Kidney capillary endothelial cell (primary cell): ENCODE data around the gene FUT7.

Source experiments
- DNase-seq: peaks from one replicate; pipeline ENCODE4 v3.0.0-alpha.2; 2018; ENCODE audit warnings: low spot score

Gene FUT7

DNA sequence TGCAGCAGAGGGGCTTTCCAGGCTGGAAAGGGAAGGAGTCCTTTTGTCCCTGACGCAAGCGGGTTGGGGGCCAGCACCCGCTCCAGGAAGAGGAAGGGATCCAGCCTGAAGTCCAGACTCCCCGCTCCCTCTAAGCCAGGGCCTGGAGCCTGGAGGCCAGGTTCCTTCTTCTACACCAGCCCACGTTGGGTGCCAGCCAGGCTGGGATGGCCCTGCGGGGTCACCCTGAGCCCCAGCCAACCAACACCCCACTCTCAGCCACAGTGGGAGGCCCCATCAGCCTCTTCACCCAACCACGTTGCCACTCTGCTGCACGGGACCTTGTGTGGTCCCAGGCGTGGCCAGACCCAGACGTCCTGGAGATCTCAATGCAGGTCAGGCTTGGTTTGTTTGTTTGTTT lies 970 bp upstream of the FUT7 start:
- DNase-seq, result no peak

DNA sequence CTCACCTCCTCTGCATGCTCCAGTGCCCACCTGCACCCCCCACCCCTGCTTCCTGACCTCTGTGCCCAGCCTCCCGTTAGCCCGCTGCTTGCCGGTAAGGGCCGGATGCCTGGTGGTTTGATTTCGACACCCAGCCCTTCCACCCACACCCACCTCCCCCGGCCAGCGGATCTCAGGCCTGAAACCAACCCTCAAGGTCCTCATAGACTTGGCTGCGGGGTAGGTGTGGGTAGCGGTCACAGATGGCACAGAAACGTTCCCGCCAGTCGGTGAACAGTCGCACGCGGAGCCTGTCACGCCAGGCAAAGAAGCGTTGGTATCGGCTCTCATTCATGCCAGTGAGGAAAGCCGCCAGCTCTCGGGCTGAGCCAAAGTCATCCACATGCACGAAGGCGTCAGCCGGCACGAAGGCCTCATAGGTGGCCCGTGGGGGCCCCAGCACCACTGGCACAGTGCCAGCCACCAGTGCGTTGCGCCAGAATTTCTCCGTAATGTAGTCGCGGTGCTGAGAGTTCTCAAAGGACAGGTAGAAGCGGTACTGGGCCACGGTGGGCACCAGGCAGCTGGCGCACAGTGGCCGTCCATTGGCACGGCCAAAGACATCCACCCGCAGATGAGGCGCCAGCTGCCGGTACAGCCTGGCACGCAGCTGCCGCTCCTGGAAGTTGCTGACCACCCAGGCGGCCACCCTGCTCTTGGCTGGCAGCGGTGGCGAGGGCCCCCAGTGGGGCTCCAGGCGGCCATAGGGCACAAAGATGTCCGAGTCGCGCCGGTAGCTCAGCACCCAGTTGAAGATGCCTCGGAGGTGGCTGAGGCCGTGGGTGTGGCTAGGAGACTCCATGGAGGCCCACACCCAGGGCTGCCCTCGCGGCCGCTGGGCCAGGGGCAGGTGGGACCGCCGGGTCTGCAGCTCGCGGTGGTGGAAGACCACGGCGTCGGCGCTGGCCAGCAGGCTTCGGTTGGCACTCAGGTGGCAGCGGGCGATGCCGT lies 1.1 kb downstream of the FUT7 start:
- no peak for DNase-seq

DNA sequence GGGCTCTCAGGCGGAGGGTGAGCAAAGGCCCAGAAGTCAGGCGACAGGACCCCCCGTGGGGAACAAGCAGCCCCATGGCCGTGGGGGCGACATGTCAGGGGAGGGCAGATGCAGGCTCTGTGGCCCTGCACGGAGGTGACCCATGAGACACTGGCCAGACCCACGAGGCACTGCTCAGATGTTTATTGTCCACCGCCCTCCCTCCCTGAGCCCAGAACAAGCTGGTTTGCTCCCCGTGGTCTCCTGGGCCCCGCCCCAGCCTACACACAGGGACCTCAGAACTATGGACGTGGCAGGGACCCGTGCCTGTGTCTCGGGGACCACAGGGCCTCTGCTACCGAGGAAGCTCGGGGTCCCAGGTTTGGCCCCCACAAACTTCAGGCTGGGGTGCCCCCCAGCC lies 1.9 kb downstream of the FUT7 start:
- DNase-seq, result no peak

DNA sequence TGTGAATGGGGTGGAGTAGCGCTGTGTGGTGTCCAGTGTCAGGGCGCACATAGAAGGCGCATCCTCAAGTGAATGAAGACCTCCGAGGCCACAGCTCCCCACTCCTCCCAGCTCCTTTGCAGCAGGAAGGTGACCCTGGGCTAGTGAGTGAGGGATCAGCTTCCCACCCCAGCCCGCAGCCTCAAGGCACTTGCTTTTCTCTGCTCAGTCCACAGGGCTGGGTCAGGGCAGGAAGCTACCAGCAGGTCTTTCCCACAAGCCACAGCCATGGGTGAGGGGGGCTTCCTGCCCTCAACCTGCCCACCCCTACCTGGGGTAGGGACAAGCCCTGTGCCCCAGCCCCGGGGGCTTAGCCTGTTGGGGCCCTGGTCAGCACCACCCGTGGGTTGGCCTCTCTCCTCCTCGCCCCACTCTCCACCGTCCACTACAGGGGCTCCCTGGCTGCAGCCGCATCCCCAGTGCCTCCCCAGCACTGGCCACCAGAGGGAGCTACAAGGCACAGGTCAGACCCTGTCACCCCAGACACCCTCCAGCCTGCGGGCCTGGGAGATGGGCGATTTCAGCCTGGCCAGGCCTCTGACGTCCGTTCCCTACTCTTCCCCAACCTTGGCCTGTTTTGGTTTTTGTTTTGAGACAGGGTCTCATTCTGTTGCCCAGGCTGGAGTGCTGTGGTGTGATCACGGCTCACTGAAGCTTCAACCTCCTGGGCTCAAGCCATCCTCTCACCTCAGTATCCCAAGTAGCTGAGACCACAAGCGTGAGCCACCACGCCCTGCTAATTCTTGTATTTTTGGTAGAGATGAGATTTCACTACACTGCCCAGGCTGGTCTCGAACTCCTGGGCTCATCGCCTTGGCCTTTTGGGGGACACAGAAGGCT lies 2.6 kb downstream of the FUT7 start:
- DNase-seq, result no peak

GRCh38 chr9:137028263-137029057 lies 3.4 kb downstream of the FUT7 start:
- no peak for DNase-seq

GRCh38 chr9:137027369-137028262 lies 4.3 kb downstream of the FUT7 start, which contains the start of gene ABCA2:
Gene ABCA2 (minus strand): TSS chr9:137028237. CDS start chr9:137028140, 97 bp downstream.
- no peak for DNase-seq

DNA sequence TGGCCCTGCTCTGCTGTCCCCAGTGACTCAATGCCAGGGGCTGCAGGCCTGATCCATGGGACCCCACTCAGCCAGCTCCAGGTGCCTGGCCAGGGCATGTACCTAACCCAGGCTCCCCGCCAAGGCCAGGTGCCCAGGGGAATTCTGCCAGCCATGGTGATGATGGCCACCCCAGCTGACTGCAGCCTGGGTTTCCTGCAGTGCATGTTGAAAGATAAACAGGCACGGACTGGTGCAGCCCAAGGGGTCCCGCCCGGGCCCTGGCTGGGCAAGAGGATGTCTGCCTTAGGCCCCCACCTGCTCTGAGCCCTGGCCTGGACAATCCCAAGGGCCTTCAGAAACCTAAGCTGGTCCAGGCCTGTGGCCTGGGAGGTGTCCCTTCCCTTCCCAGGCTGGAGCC lies 5.1 kb downstream of the FUT7 start:
- no peak for DNase-seq

DNA sequence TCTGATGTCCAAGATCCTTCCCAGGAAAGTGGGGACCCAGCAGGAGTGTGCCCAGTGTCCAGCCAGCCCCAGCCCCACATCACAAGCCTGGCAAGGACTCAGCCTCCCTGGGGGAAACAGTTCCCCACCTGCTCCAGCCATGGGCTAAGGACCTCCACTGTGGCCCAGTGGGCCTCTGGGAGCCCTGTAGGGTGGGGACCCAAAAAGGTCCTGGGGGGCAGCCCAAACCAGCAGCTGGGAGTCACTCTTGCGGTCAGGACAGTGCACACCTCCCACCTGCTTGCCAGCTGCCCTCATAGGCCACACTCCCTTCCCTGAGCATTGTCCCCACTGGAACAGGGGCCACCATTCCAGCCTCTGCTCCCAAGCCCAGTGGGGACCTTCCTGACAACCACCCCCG lies 5.5 kb downstream of the FUT7 start:
- DNase-seq, result no peak

- DNase-seq, result no peak
These were observed 6.3 kb downstream of the FUT7 start for GRCh38 chr9:137025517-137025966.

GRCh38 chr9:137023583-137023991 lies 8.3 kb downstream of the FUT7 start:
- no peak for DNase-seq

DNA sequence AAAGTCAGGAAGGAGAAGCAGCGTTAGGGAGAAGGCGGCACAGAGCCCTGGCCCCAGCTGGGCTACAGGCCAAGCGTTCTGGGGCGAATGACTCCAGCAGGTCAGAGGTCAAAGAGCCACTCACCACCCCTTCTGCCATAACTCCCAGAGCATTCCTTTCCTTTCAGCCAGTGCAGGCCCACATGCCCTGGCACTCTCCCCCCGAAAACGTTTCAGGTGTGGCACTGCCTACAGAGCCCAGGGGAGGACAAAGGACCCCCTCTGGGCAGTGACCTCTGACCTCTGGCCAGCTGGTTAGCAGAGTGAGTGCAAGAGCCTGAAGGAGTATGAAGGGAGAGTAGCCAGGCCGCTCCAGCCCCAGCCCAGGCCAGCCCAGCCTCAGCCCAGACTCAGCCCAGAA lies 8.7 kb downstream of the FUT7 start:
- DNase-seq, result no peak

- DNase-seq, result no peak
These were observed 9.3 kb downstream of the FUT7 start for GRCh38 chr9:137022662-137023008.

- DNase-seq, result no peak
These were observed 9.8 kb downstream of the FUT7 start for GRCh38 chr9:137021979-137022661.

DNA sequence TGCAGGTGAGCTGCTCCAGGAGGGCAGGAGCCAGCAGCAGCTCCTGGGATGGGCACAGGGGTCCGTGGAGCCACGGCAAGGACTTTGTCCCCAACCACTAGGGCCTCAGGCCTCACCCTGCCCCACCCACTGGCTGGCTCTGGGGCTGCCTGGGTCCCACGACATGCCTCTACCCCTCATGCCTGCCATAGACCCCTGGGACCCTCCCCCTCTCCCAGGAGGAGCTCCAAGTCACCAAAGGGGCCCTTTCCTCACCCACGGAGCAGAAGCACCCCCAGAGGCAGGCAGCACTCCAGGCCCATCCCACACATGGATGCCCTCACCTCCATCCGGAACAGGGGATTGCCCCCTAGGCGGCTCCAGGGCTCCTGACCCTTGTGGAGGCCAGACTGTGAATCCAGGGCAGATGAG lies 10.3 kb downstream of the FUT7 start:
- no peak for DNase-seq

DNA sequence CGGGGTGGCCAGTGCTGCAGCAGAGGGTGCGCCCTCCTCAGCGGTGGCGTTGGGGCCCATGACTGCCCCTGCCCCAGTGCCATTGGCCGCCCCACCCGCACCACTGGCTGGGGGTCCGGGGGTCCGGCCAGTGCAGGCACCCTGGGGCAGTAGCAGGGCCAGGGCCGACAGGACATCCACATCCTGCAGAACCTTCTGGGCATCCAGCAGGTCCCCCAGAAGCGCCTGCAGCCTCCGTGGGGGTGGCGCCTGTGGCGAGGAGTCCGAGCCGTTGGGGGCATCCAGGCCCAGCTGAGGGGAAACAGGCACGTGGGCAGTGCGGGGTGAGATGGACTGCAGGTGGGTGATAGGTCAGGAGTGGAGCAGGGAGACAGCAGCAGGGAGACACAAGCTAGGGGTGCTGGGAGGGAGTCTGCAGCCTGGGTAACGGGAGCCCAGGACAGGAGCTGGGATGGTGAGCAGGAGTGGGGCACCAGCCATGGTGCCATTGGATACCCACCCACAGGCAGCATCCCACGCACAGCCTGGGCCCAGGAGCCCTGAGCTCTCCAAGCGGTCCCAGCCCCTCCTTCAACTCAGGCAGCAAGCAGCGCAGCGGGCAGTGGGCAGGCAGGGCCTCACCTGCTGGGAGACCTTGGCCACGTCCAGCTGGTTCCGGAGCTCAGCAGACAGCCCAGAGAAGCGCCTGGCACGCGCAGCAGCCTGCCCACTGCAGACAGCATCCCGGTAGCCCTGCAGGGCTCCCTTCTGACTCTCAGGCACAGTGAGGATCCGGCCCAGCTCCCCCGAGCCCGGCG lies 10.9 kb downstream of the FUT7 start:
- no peak for DNase-seq

- DNase-seq, result no peak
These were observed 11.8 kb downstream of the FUT7 start for GRCh38 chr9:137019891-137020683.

DNA sequence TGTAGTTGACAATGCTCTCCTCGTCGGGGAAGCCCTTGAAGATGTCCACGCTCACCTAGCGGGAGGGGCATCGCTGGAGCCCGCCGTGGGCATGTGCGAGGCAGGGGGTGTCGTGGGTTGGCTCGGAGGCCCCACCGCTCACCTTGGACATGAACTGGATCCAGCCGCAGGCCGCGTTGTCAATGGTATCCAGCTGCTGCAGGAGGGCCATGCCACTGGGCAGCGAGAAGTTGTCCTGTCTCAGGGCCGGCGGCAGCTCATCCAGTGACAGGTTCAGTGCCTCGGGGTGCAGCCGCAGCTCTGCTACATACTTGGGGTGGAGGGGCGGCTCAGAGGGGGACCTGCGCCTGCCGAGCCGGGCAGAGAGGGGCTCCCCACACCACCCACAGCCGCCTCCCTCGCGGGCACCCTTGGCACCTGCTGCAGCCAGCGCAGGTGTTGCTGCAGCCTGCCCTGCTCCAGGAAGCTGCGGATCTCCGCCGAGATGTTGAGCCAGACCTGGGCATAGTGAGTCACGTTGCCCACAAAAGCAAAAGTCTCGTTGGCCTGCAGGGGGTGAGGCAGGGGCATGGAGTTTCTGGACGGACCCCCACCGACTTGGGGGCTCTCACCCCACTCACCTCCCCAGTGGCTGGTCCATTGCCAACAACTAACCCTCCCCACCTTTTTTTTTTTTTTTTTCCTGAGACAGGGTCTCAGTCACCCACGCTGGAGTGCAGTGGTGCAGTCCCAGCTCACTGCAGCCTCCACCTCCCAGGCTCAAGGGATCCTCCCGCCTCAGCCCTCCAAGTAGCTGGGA lies 12.9 kb downstream of the FUT7 start:
- no peak for DNase-seq
